GM12878 (cell line): ENCODE measurements around the gene SEMA7A. TPM values are rescaled to one million over a fixed set of nuclear protein-coding genes. Genes with fewer than 3 reads are reported as not detected.

Experiments
- BACH1 ChIP-seq: fragments of 450-650 bp; IDR thresholded peaks from 2 replicates; pipeline ENCODE4 v1.6.1; 2017; ENCODE audit warnings: mild to moderate bottlenecking, borderline replicate concordance
- BCL3 ChIP-seq: IDR thresholded peaks from 2 replicates; pipeline ENCODE4 v1.6.1; 2011; ENCODE audit warnings: borderline replicate concordance, low read depth, mild to moderate bottlenecking, moderate library complexity, low read length; ENCODE audit not compliant: insufficient read depth, poor library complexity, severe bottlenecking
- CTCF ChIP-seq, 3 experiments: IDR thresholded peaks in 2 of 3; conservative IDR thresholded peaks in 1 of 3; 2 replicates each; pipeline ENCODE4 v1.5.1; 2011; ENCODE audit warnings: low read depth in 3 of 3, low read length in 3 of 3, mild to moderate bottlenecking in 3 of 3, control low read depth in 2 of 3, moderate library complexity in 2 of 3, inconsistent platforms in 1 of 3, mixed read lengths in 1 of 3; ENCODE audit not compliant: control insufficient read depth in 2 of 3, insufficient read depth in 1 of 3; ENCODE audit errors: extremely low read depth in 1 of 3
- EED ChIP-seq: sonication (generic); IDR thresholded peaks from 2 replicates; pipeline ENCODE4 v1.6.1; 2016; ENCODE audit warnings: antibody characterized with exemption, low read depth
- ETV6 ChIP-seq, 2 experiments: fragments of 450-650 bp in 1 of 2; IDR thresholded peaks in 1 of 2; conservative IDR thresholded peaks in 1 of 2; 2 replicates each; pipeline ENCODE4 v1.6.1; 2014; ENCODE audit warnings: antibody characterized with exemption in 1 of 2, borderline replicate concordance in 1 of 2, low read depth in 1 of 2, mild to moderate bottlenecking in 1 of 2, moderate library complexity in 1 of 2
- FOS ChIP-seq: IDR thresholded peaks from 3 replicates; pipeline ENCODE4 v1.6.1; 2011; ENCODE audit warnings: borderline replicate concordance; ENCODE audit not compliant: insufficient read length; ENCODE audit errors: extremely low read depth
- KDM1A ChIP-seq: fragments of 200-600 bp; sonication (generic); IDR thresholded peaks from 2 replicates; pipeline ENCODE4 v1.6.1; 2016; ENCODE audit warnings: borderline replicate concordance
- MTA2 ChIP-seq: fragments of 450-650 bp; IDR thresholded peaks from 2 replicates; pipeline ENCODE4 v1.6.1; 2016; ENCODE audit warnings: low read depth, mild to moderate bottlenecking, moderate library complexity
- NR2C2 ChIP-seq: IDR thresholded peaks from 2 replicates; pipeline ENCODE4 v1.6.1; 2011; ENCODE audit warnings: borderline replicate concordance, low read depth; ENCODE audit not compliant: control insufficient read depth, insufficient read length
- RAD51 ChIP-seq: fragments of 450-650 bp; IDR thresholded peaks from 2 replicates; pipeline ENCODE4 v1.6.1; 2016; ENCODE audit warnings: moderate library complexity, mild to moderate bottlenecking, inconsistent platforms
- SREBF2 ChIP-seq: IDR thresholded peaks from 2 replicates; pipeline ENCODE4 v1.6.1; 2012; ENCODE audit warnings: mild to moderate bottlenecking, low read length
- USF1 ChIP-seq: IDR thresholded peaks from 2 replicates; pipeline ENCODE4 v1.6.1; 2011; ENCODE audit warnings: borderline replicate concordance, low read depth, mild to moderate bottlenecking, moderate library complexity, mixed read lengths, low read length; ENCODE audit not compliant: insufficient read depth; ENCODE audit errors: extremely low read length
- ZBTB33 ChIP-seq: fragments of 450-650 bp; IDR thresholded peaks from 2 replicates; pipeline ENCODE4 v1.6.1; 2017; ENCODE audit warnings: mild to moderate bottlenecking
- polyA plus RNA-seq, 11 experiments: library from polyadenylated mRNA; depleted of rRNA in 4 of 11; unstranded in 6 of 11; stranded (reverse) in 5 of 11; fragments of >200 nt; fragmentation: Nextera tagmentation in 4 of 11; fragmentation: Illumina TruSeq in 1 of 11; extraction: Ambion mirVana in 4 of 11; extraction: Trizol in 1 of 11; gene quantifications; 1 replicate in 1 of 11; 2 replicates in 10 of 11; pipeline versions ENCODE4 v1.2.1 to v1.2.3, GENCODE V29; 2011 to 2016; ENCODE audit warnings: inconsistent platforms in 2 of 11, missing spikeins in 2 of 11, low read depth in 1 of 11
- total RNA-seq, 4 experiments: library from RNA; depleted of rRNA in 3 of 4; stranded (reverse); fragments of >200 nt in 3 of 4; fragmentation: Illumina TruSeq in 1 of 4; extraction: Trizol in 1 of 4; gene quantifications; 2 replicates each; pipeline versions ENCODE4 v1.2.1 to v1.2.3, GENCODE V29; 2013 to 2021
- TF ChIP-seq, protein P1 (sequence below): IDR thresholded peaks from 2 replicates; pipeline ENCODE4 v1.6.1; 2011; ENCODE audit warnings: low read depth, mild to moderate bottlenecking, low read length, moderate library complexity, borderline replicate concordance; ENCODE audit errors: extremely low read depth
- TF ChIP-seq, protein P2 (sequence below): fragments of 450-650 bp; IDR thresholded peaks from 2 replicates; pipeline ENCODE4 v1.6.1; 2017; ENCODE audit warnings: antibody characterized with exemption, mild to moderate bottlenecking, moderate library complexity

SEMA7A gene
- total and polyA plus RNA-seq, 10 of the 15 experiments (the other 5 are each of a cell fraction or from before 2014, with no cell fraction given) = 0.08 to 112 (median 53.5) TPM

GRCh38 chr15:74399511-74400312 is 34.0 kb downstream of the SEMA7A start (continued):
- TF ChIP-seq BCL3 = peak; percentile 43
- TF ChIP-seq USF1 = no peak
- TF ChIP-seq SREBF2 = no peak
- TF ChIP-seq RAD51 = no peak
- TF ChIP-seq BACH1 = no peak; the same call in 1 of the 2 replicates
- peak in 1 of 2 experiments; percentile 82; a peak in 2 of 4 replicates for TF ChIP-seq ETV6 (conservative IDR thresholded peaks at IDR 0.05 in 1 of 2, IDR thresholded peaks at IDR 0.05 in 1 of 2; ENCODE audit: borderline replicate concordance in 1 of 2, low read depth in 1 of 2)
- TF ChIP-seq CTCF (IDR thresholded peaks at IDR 0.05 in 2 of 3, conservative IDR thresholded peaks at IDR 0.05 in 1 of 3; ENCODE audit: control insufficient read depth in 2 of 3, extremely low read depth in 1 of 3, insufficient read depth in 1 of 3, low read depth in 3 of 3, low read length in 3 of 3) = no peak
- TF ChIP-seq FOS = no peak
- TF ChIP-seq, protein P1, sequence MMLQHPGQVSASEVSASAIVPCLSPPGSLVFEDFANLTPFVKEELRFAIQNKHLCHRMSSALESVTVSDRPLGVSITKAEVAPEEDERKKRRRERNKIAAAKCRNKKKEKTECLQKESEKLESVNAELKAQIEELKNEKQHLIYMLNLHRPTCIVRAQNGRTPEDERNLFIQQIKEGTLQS = no peak
- no peak for TF ChIP-seq KDM1A
- no peak for TF ChIP-seq NR2C2
- TF ChIP-seq, protein P2, sequence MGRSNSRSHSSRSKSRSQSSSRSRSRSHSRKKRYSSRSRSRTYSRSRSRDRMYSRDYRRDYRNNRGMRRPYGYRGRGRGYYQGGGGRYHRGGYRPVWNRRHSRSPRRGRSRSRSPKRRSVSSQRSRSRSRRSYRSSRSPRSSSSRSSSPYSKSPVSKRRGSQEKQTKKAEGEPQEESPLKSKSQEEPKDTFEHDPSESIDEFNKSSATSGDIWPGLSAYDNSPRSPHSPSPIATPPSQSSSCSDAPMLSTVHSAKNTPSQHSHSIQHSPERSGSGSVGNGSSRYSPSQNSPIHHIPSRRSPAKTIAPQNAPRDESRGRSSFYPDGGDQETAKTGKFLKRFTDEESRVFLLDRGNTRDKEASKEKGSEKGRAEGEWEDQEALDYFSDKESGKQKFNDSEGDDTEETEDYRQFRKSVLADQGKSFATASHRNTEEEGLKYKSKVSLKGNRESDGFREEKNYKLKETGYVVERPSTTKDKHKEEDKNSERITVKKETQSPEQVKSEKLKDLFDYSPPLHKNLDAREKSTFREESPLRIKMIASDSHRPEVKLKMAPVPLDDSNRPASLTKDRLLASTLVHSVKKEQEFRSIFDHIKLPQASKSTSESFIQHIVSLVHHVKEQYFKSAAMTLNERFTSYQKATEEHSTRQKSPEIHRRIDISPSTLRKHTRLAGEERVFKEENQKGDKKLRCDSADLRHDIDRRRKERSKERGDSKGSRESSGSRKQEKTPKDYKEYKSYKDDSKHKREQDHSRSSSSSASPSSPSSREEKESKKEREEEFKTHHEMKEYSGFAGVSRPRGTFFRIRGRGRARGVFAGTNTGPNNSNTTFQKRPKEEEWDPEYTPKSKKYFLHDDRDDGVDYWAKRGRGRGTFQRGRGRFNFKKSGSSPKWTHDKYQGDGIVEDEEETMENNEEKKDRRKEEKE = no peak
- no peak for TF ChIP-seq ZBTB33
- TF ChIP-seq EED = peak; percentile 100
- peak; percentile 73 for TF ChIP-seq MTA2
